ENCODE measurements around the gene MRAP. TPM values are rescaled to one million over a fixed set of nuclear protein-coding genes. Genes with fewer than 3 reads are reported as not detected.
A peak's percentile ranks its signal among the peaks of the same experiment; 100 is the strongest.

The MRAP gene
- total and polyA plus RNA-seq, 10 of the 15 experiments (the other 5 are each of a cell fraction or from before 2014, with no cell fraction given), result 0.34 to 1.2 TPM; not detected in 8

DNA sequence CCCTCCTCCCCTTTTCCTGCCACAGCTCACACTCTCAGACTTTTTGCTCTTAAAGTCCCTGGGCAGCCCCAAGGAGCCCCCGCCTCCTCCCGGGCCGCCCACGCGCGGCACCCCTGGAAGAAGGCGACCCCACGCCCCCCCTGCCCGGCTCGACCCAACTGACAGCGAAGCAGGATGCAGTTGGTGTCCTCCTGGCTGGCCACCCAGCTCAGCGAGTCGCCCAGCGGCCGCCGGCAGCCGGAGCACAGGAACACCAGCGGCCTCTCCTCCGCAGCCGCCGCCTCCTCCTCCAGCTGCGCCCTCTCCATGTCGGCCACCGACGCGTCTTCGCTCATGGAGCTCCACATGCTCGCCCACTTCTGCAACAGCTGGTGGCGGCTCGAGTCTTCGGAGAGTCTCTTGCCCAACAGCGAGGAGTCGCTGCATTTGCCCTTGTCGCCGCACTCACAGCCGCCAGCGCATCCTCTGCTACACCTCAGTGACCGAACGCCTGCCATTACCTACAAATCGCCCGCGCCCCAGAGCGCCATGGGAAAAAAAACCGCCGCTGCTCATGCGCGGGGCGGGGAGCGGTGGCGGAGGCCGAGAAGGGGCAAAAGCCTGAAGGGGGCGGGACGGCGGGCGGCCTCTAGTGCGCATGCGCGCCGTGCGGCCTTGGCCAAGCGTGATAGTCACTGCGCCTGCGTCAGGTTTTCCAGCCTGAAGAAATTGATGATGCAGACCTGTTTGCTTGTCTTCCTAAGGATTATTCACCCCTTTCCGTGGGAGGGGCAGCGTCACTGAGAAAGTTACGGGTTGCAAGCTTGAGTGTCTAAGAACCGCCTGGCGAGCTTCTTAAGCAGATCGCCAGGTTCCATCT lies 19.9 kb upstream of the MRAP start, which contains the start of gene MIS18A (continued):
- TF ChIP-seq, protein P1, sequence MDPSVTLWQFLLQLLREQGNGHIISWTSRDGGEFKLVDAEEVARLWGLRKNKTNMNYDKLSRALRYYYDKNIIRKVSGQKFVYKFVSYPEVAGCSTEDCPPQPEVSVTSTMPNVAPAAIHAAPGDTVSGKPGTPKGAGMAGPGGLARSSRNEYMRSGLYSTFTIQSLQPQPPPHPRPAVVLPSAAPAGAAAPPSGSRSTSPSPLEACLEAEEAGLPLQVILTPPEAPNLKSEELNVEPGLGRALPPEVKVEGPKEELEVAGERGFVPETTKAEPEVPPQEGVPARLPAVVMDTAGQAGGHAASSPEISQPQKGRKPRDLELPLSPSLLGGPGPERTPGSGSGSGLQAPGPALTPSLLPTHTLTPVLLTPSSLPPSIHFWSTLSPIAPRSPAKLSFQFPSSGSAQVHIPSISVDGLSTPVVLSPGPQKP (IDR thresholded peaks at IDR 0.05; ENCODE audit: low read depth, low read length), result no peak
- no peak for TF ChIP-seq SREBF2 (IDR thresholded peaks at IDR 0.05; ENCODE audit: low read length)
- TF ChIP-seq STAT1 (conservative IDR thresholded peaks at IDR 0.05), result no peak
- TF ChIP-seq BACH1 (IDR thresholded peaks at IDR 0.05; ENCODE audit: borderline replicate concordance), result no peak
- no peak for TF ChIP-seq GABPA (IDR thresholded peaks at IDR 0.05; ENCODE audit: low read depth)
- TF ChIP-seq, protein P2, sequence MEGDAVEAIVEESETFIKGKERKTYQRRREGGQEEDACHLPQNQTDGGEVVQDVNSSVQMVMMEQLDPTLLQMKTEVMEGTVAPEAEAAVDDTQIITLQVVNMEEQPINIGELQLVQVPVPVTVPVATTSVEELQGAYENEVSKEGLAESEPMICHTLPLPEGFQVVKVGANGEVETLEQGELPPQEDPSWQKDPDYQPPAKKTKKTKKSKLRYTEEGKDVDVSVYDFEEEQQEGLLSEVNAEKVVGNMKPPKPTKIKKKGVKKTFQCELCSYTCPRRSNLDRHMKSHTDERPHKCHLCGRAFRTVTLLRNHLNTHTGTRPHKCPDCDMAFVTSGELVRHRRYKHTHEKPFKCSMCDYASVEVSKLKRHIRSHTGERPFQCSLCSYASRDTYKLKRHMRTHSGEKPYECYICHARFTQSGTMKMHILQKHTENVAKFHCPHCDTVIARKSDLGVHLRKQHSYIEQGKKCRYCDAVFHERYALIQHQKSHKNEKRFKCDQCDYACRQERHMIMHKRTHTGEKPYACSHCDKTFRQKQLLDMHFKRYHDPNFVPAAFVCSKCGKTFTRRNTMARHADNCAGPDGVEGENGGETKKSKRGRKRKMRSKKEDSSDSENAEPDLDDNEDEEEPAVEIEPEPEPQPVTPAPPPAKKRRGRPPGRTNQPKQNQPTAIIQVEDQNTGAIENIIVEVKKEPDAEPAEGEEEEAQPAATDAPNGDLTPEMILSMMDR (IDR thresholded peaks at IDR 0.05 in 2 of 3, conservative IDR thresholded peaks at IDR 0.05 in 1 of 3; ENCODE audit: control insufficient read depth in 2 of 3, extremely low read depth in 1 of 3, insufficient read depth in 1 of 3, low read depth in 3 of 3, low read length in 3 of 3), result 0 out of 6 replicates have a peak, but pooled peaks of 1 of the 3 experiments have one; percentile 0
- TF ChIP-seq, protein P3, sequence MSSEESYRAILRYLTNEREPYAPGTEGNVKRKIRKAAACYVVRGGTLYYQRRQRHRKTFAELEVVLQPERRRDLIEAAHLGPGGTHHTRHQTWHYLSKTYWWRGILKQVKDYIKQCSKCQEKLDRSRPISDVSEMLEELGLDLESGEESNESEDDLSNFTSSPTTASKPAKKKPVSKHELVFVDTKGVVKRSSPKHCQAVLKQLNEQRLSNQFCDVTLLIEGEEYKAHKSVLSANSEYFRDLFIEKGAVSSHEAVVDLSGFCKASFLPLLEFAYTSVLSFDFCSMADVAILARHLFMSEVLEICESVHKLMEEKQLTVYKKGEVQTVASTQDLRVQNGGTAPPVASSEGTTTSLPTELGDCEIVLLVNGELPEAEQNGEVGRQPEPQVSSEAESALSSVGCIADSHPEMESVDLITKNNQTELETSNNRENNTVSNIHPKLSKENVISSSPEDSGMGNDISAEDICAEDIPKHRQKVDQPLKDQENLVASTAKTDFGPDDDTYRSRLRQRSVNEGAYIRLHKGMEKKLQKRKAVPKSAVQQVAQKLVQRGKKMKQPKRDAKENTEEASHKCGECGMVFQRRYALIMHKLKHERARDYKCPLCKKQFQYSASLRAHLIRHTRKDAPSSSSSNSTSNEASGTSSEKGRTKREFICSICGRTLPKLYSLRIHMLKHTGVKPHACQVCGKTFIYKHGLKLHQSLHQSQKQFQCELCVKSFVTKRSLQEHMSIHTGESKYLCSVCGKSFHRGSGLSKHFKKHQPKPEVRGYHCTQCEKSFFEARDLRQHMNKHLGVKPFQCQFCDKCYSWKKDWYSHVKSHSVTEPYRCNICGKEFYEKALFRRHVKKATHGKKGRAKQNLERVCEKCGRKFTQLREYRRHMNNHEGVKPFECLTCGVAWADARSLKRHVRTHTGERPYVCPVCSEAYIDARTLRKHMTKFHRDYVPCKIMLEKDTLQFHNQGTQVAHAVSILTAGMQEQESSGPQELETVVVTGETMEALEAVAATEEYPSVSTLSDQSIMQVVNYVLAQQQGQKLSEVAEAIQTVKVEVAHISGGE (CRISPR knock-in tag; IDR thresholded peaks at IDR 0.05), result no peak
- TF ChIP-seq NR2F1 (conservative IDR thresholded peaks at IDR 0.05), result 0 out of 2 replicates have a peak, but pooled peaks have one; percentile 14
- peak; percentile 89 for TF ChIP-seq YY1 (IDR thresholded peaks at IDR 0.05; ENCODE audit: low read depth, low read length)
- 0 out of 2 replicates have a peak, but pooled peaks have one; percentile 22 for TF ChIP-seq PAX5 (IDR thresholded peaks at IDR 0.05; ENCODE audit: borderline replicate concordance, low read depth, low read length)
- TF ChIP-seq EED (IDR thresholded peaks at IDR 0.05; ENCODE audit: low read depth), result no peak
- TF ChIP-seq, protein P4, sequence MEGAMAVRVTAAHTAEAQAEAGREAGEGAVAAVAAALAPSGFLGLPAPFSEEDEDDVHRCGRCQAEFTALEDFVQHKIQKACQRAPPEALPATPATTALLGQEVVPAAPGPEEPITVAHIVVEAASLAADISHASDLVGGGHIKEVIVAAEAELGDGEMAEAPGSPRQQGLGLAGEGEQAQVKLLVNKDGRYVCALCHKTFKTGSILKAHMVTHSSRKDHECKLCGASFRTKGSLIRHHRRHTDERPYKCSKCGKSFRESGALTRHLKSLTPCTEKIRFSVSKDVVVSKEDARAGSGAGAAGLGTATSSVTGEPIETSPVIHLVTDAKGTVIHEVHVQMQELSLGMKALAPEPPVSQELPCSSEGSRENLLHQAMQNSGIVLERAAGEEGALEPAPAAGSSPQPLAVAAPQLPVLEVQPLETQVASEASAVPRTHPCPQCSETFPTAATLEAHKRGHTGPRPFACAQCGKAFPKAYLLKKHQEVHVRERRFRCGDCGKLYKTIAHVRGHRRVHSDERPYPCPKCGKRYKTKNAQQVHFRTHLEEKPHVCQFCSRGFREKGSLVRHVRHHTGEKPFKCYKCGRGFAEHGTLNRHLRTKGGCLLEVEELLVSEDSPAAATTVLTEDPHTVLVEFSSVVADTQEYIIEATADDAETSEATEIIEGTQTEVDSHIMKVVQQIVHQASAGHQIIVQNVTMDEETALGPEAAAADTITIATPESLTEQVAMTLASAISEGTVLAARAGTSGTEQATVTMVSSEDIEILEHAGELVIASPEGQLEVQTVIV (IDR thresholded peaks at IDR 0.05; ENCODE audit: borderline replicate concordance, partially characterized antibody), result no peak
- TF ChIP-seq CBX5 (IDR thresholded peaks at IDR 0.05; ENCODE audit: low read depth), result no peak
- TF ChIP-seq MEF2B (IDR thresholded peaks at IDR 0.05; ENCODE audit: partially characterized antibody, poor library complexity, severe bottlenecking), result no peak
- no peak for TF ChIP-seq CEBPB (IDR thresholded peaks at IDR 0.05; ENCODE audit: borderline replicate concordance in 1 of 2, low read depth in 2 of 2, low read length in 2 of 2)
- no peak for TF ChIP-seq ZNF217 (IDR thresholded peaks at IDR 0.05)
